Activated CD4-positive, alpha-beta T cell treated with anti-CD3 and anti-CD28 coated beads, Interleukin-2, amount 10 ng/mL, durations not matched to agents 7 days and 5 days (primary cell): ENCODE measurements around the gene MEGF8. TPM values are rescaled to one million over a fixed set of nuclear protein-coding genes. Genes with fewer than 3 reads are reported as not detected.

Source experiments
- CTCF ChIA-PET: fragments of 350-600 bp; sonication (Branson Sonifier 250); formaldehyde crosslinking; loops from one replicate; lab custom pipeline; 2021; ENCODE audit warnings: antibody characterized with exemption; lab: Charles Lee
- POLR2A ChIA-PET: fragments of 350-600 bp; sonication (Branson Sonifier 250); formaldehyde crosslinking; loops from one replicate; lab custom pipeline; 2021; ENCODE audit warnings: antibody characterized with exemption; lab: Charles Lee
- DNase-seq: peaks from one replicate; pipeline ENCODE4 v3.0.0-alpha.2; 2020
- H3K27ac Mint-ChIP-seq: one replicate; pipeline ENCODE4 v1.8.0; 2021; ENCODE audit warnings: mild to moderate bottlenecking, moderate library complexity, mixed read lengths
- H3K27me3 Mint-ChIP-seq: one replicate; pipeline ENCODE4 v1.8.0; 2021; ENCODE audit warnings: mixed read lengths
- H3K36me3 Mint-ChIP-seq: one replicate; pipeline ENCODE4 v1.8.0; 2021; ENCODE audit warnings: low read depth, mixed read lengths
- H3K4me1 Mint-ChIP-seq: one replicate; pipeline ENCODE4 v1.8.0; 2021; ENCODE audit warnings: mixed read lengths
- H3K4me3 Mint-ChIP-seq: one replicate; pipeline ENCODE4 v1.8.0; 2021; ENCODE audit warnings: mild to moderate bottlenecking, moderate library complexity, mixed read lengths
- H3K9me3 Mint-ChIP-seq: one replicate; pipeline ENCODE4 v1.8.0; 2021; ENCODE audit warnings: mixed read lengths
- total RNA-seq, 2 experiments: library from RNA; stranded (reverse); gene quantifications; one replicate each; pipeline ENCODE4 v1.2.3, GENCODE V29; 2021

MEGF8 gene
- total RNA-seq, 2 experiments from 2014 or later: 3.3 to 3.7 TPM

- H3K27ac Mint-ChIP-seq: peak overlapping the region; percentile 36
- DNase-seq: no peak
- ChIA-PET CTCF (interaction anchor here (0.6 kb wide), 2 partner anchors 17 to 33 kb away, joined by 3 to 4 read pairs; no protein-coding TSS in a partner anchor), POLR2A (no interaction called here)
- no peaks in the 10 kb centered on the region for H3K4me1 Mint-ChIP-seq
- peaks cover 2% of the 10 kb centered on the region for H3K36me3 Mint-ChIP-seq
- H3K9me3 Mint-ChIP-seq: peaks cover 4% of the 10 kb centered on the region
- no peak overlapping the region for H3K4me3 Mint-ChIP-seq
- H3K27me3 Mint-ChIP-seq: no peaks in the 10 kb centered on the region
Observed at GRCh38 chr19:42360787-42361544, 35.5 kb downstream of the MEGF8 start.

- H3K27me3 Mint-ChIP-seq: no peaks in the 10 kb centered on the region
- ChIA-PET CTCF (no interaction called here), POLR2A (no interaction called here)
- H3K9me3 Mint-ChIP-seq: peaks cover 4% of the 10 kb centered on the region
- peaks cover 2% of the 10 kb centered on the region for H3K36me3 Mint-ChIP-seq
- no peak overlapping the region for H3K4me3 Mint-ChIP-seq
- DNase-seq: no peak
- H3K4me1 Mint-ChIP-seq: no peaks in the 10 kb centered on the region
- H3K27ac Mint-ChIP-seq: no peak overlapping the region
Observed at GRCh38 chr19:42361545-42361910, 36.1 kb downstream of the MEGF8 start.

GRCh38 chr19:42362342-42362741 is 36.9 kb downstream of the MEGF8 start:
- Mint-ChIP-seq H3K9me3 (peaks cover 4% of the 10 kb centered on the region), H3K36me3 (peaks cover 2% of the 10 kb centered on the region), H3K27ac (no peak overlapping the region), H3K27me3 (no peaks in the 10 kb centered on the region), H3K4me1 (no peaks in the 10 kb centered on the region), H3K4me3 (no peak overlapping the region)
- no peak for DNase-seq
- ChIA-PET CTCF (no interaction called here), POLR2A (no interaction called here)

GRCh38 chr19:42362891-42363440 is 37.5 kb downstream of the MEGF8 start:
- ChIA-PET POLR2A (no interaction called here), CTCF (interaction anchor here (0.6 kb wide), 1 partner anchor 10 kb away, joined by 3 read pairs; no protein-coding TSS in a partner anchor)
- peaks cover 4% of the 10 kb centered on the region for H3K9me3 Mint-ChIP-seq
- H3K27me3 Mint-ChIP-seq: no peaks in the 10 kb centered on the region
- no peak overlapping the region for H3K27ac Mint-ChIP-seq
- DNase-seq: no peak
- peaks cover 2% of the 10 kb centered on the region for H3K36me3 Mint-ChIP-seq
- H3K4me1 Mint-ChIP-seq: no peaks in the 10 kb centered on the region
- H3K4me3 Mint-ChIP-seq: no peak overlapping the region

GRCh38 chr19:42363614-42364346 is 38.3 kb downstream of the MEGF8 start:
- peaks cover 4% of the 10 kb centered on the region for H3K9me3 Mint-ChIP-seq
- DNase-seq: no peak
- H3K27ac Mint-ChIP-seq: no peak overlapping the region
- CTCF ChIA-PET: interaction anchor here (0.6 kb wide), 1 partner anchor 9 kb away, joined by 3 read pairs; no protein-coding TSS in a partner anchor
- no peak overlapping the region for H3K4me3 Mint-ChIP-seq
- no peaks in the 10 kb centered on the region for H3K27me3 Mint-ChIP-seq
- H3K4me1 Mint-ChIP-seq: no peaks in the 10 kb centered on the region
- POLR2A ChIA-PET: no interaction called here
- peaks cover 2% of the 10 kb centered on the region for H3K36me3 Mint-ChIP-seq

- H3K27ac Mint-ChIP-seq: no peak overlapping the region
- H3K4me3 Mint-ChIP-seq: no peak overlapping the region
- H3K4me1 Mint-ChIP-seq: no peaks in the 10 kb centered on the region
- peaks cover 2% of the 10 kb centered on the region for H3K36me3 Mint-ChIP-seq
- H3K9me3 Mint-ChIP-seq: peaks cover 4% of the 10 kb centered on the region
- ChIA-PET POLR2A (no interaction called here), CTCF (no interaction called here)
- no peaks in the 10 kb centered on the region for H3K27me3 Mint-ChIP-seq
- DNase-seq: no peak
Observed at GRCh38 chr19:42366673-42367072, 41.2 kb downstream of the MEGF8 start.

- H3K4me1 Mint-ChIP-seq: no peaks in the 10 kb centered on the region
- peaks cover 2% of the 10 kb centered on the region for H3K36me3 Mint-ChIP-seq
- H3K9me3 Mint-ChIP-seq: peaks cover 4% of the 10 kb centered on the region
- H3K27me3 Mint-ChIP-seq: no peaks in the 10 kb centered on the region
- no peak overlapping the region for H3K4me3 Mint-ChIP-seq
- no peak overlapping the region for H3K27ac Mint-ChIP-seq
- ChIA-PET CTCF (no interaction called here), POLR2A (no interaction called here)
- DNase-seq: no peak
Observed at GRCh38 chr19:42367929-42368328, 42.5 kb downstream of the MEGF8 start.

- no peaks in the 10 kb centered on the region for H3K4me1 Mint-ChIP-seq
- H3K27me3 Mint-ChIP-seq: no peaks in the 10 kb centered on the region
- no peak overlapping the region for H3K27ac Mint-ChIP-seq
- no peak for DNase-seq
- H3K9me3 Mint-ChIP-seq: peaks cover 4% of the 10 kb centered on the region
- H3K36me3 Mint-ChIP-seq: peaks cover 2% of the 10 kb centered on the region
- CTCF ChIA-PET: no interaction called here
- POLR2A ChIA-PET: no interaction called here
- no peak overlapping the region for H3K4me3 Mint-ChIP-seq
Observed at GRCh38 chr19:42368360-42368759, 42.9 kb downstream of the MEGF8 start.

GRCh38 chr19:42368765-42369164 is 43.3 kb downstream of the MEGF8 start:
- Mint-ChIP-seq H3K9me3 (peaks cover 2% of the 10 kb centered on the region), H3K4me1 (no peaks in the 10 kb centered on the region), H3K36me3 (peaks cover 2% of the 10 kb centered on the region), H3K27ac (no peak overlapping the region), H3K27me3 (no peaks in the 10 kb centered on the region), H3K4me3 (no peak overlapping the region)
- ChIA-PET CTCF (no interaction called here), POLR2A (interaction anchor here (0.5 kb wide), 1 partner anchor 48 kb away, joined by 3 read pairs; no protein-coding TSS in a partner anchor)
- DNase-seq: no peak

GRCh38 chr19:42369433-42370067 is 44.1 kb downstream of the MEGF8 start:
- no peaks in the 10 kb centered on the region for H3K36me3 Mint-ChIP-seq
- no peaks in the 10 kb centered on the region for H3K4me1 Mint-ChIP-seq
- no peaks in the 10 kb centered on the region for H3K27me3 Mint-ChIP-seq
- POLR2A ChIA-PET: interaction anchor here (0.5 kb wide), 1 partner anchor 49 kb away, joined by 3 read pairs; no protein-coding TSS in a partner anchor
- no peak overlapping the region for H3K4me3 Mint-ChIP-seq
- CTCF ChIA-PET: no interaction called here
- no peaks in the 10 kb centered on the region for H3K9me3 Mint-ChIP-seq
- H3K27ac Mint-ChIP-seq: no peak overlapping the region
- no peak for DNase-seq

GRCh38 chr19:42370068-42370520 is 44.7 kb downstream of the MEGF8 start:
- CTCF ChIA-PET: no interaction called here
- no peak for DNase-seq
- Mint-ChIP-seq H3K27me3 (no peaks in the 10 kb centered on the region), H3K4me1 (no peaks in the 10 kb centered on the region), H3K36me3 (no peaks in the 10 kb centered on the region), H3K4me3 (no peak overlapping the region), H3K9me3 (no peaks in the 10 kb centered on the region), H3K27ac (no peak overlapping the region)
- POLR2A ChIA-PET: no interaction called here

- H3K27ac Mint-ChIP-seq: no peak overlapping the region
- DNase-seq: no peak
- no peaks in the 10 kb centered on the region for H3K36me3 Mint-ChIP-seq
- POLR2A ChIA-PET: no interaction called here
- H3K4me3 Mint-ChIP-seq: no peak overlapping the region
- H3K9me3 Mint-ChIP-seq: no peaks in the 10 kb centered on the region
- no peaks in the 10 kb centered on the region for H3K4me1 Mint-ChIP-seq
- no peaks in the 10 kb centered on the region for H3K27me3 Mint-ChIP-seq
- CTCF ChIA-PET: interaction anchor here (0.7 to 1.3 kb wide), 2 partner anchors 11 to 664 kb away, joined by 3 to 4 read pairs; no protein-coding TSS in a partner anchor
Observed at GRCh38 chr19:42370626-42371175, 45.3 kb downstream of the MEGF8 start.
